IMR-90 (cell line): ENCODE data around the gene CDCA4. TPM values are rescaled to one million over a fixed set of nuclear protein-coding genes. Genes with fewer than 3 reads are reported as not detected.
A peak's percentile ranks its signal among the peaks of the same experiment; 100 is the strongest.

Experiments used
- ATAC-seq: fragments of 200-7000 bp; cut with Tn5 transposase; 2 replicates; pipeline ENCODE4 v1.9.1; 2020; ENCODE audit warnings: low read depth, mild to moderate bottlenecking, moderate library complexity
- BruUV-seq: library from RNA; stranded (reverse); fragments of 400-500 nt; replicated peaks from 2 replicates; lab custom pipeline; 2021; lab: Mats Ljungman, UMichigan
- CTCF ChIA-PET: fragments of 300-600 bp; formaldehyde crosslinking; extraction: SDS; loops from one replicate; lab custom pipeline; 2021; ENCODE audit warnings: antibody characterized with exemption; lab: Yijun Ruan, JAX
- POLR2A ChIA-PET: fragments of 300-600 bp; sonication (Branson Sonifier 250); formaldehyde crosslinking; loops from one replicate; lab custom pipeline; 2022; ENCODE audit warnings: antibody characterized with exemption; ENCODE audit not compliant: unreplicated experiment; lab: Charles Lee
- DNase-seq: peaks from one replicate; pipeline ENCODE4 v3.0.0; 2013
- H2AFZ ChIP-seq: replicated peaks from 2 replicates; pipeline ENCODE3; 2013; ENCODE audit warnings: low read length, mild to moderate bottlenecking; ENCODE audit not compliant: poor library complexity
- H2AK5ac ChIP-seq: 2 replicates; pipeline ENCODE4 v1.6.1; 2013; ENCODE audit warnings: low read depth, low read length, inconsistent platforms
- H2AK9ac ChIP-seq: replicated peaks from 2 replicates; pipeline ENCODE3; 2013; ENCODE audit warnings: mild to moderate bottlenecking, low read depth, low read length, moderate library complexity; ENCODE audit not compliant: poor library complexity
- H2BK120ac ChIP-seq: 2 replicates; pipeline ENCODE4 v1.6.1; 2013; ENCODE audit warnings: low read depth, low read length, inconsistent platforms
- H2BK15ac ChIP-seq: 3 replicates; pipeline ENCODE4 v1.6.1; 2013; ENCODE audit warnings: low read depth, low read length, inconsistent platforms
- H2BK20ac ChIP-seq: 2 replicates; pipeline ENCODE4 v1.6.1; 2013; ENCODE audit warnings: low read depth, mild to moderate bottlenecking, inconsistent platforms, low read length, moderate library complexity
- H2BK5ac ChIP-seq: 2 replicates; pipeline ENCODE4 v1.6.1; 2013; ENCODE audit warnings: mild to moderate bottlenecking, low read depth, low read length, inconsistent platforms; ENCODE audit not compliant: poor library complexity, severe bottlenecking
- H3K14ac ChIP-seq: replicated peaks from 2 replicates; pipeline ENCODE4 v1.6.1; 2013; ENCODE audit warnings: low read depth, low read length, inconsistent platforms
- H3K18ac ChIP-seq: 2 replicates; pipeline ENCODE4 v1.6.1; 2013; ENCODE audit warnings: low read depth, low read length, control low read depth
- H3K23ac ChIP-seq: 2 replicates; pipeline ENCODE4 v1.6.1; 2013; ENCODE audit warnings: low read depth, low read length, inconsistent platforms
- H3K27ac ChIP-seq: 2 replicates; pipeline ENCODE4 v1.5.1; 2013; ENCODE audit warnings: mild to moderate bottlenecking, control low read depth, low read length; ENCODE audit not compliant: insufficient read depth
- H3K27me3 ChIP-seq: 2 replicates; pipeline ENCODE4 v1.6.1; 2013; ENCODE audit warnings: low read length; ENCODE audit not compliant: control insufficient read depth, insufficient read depth
- H3K36me3 ChIP-seq: 2 replicates; pipeline ENCODE4 v1.6.1; 2013; ENCODE audit warnings: low read length, mixed read lengths; ENCODE audit not compliant: control insufficient read depth, insufficient read depth
- H3K4ac ChIP-seq: 2 replicates; pipeline ENCODE4 v1.6.1; 2013; ENCODE audit warnings: low read depth, low read length, inconsistent platforms
- H3K4me1 ChIP-seq: 2 replicates; pipeline ENCODE4 v1.6.1; 2013; ENCODE audit warnings: low read length, mixed read lengths; ENCODE audit not compliant: control insufficient read depth, insufficient read depth
- H3K4me2 ChIP-seq: 2 replicates; pipeline ENCODE4 v1.6.1; 2013; ENCODE audit warnings: low read depth, mild to moderate bottlenecking, control low read depth, low read length, moderate library complexity
- H3K4me3 ChIP-seq: 2 replicates; pipeline ENCODE4 v1.5.1; 2013; ENCODE audit warnings: low read depth, mild to moderate bottlenecking, control low read depth, low read length, moderate library complexity; ENCODE audit not compliant: insufficient read depth
- H3K56ac ChIP-seq: 2 replicates; pipeline ENCODE4 v1.6.1; 2013; ENCODE audit warnings: low read length, inconsistent platforms; ENCODE audit not compliant: insufficient read depth; ENCODE audit errors: extremely low read depth
- H3K79me1 ChIP-seq, 2 experiments: 2 replicates each; pipeline ENCODE4 v1.6.1; 2013; ENCODE audit warnings: low read length in 2 of 2, inconsistent platforms in 1 of 2, low read depth in 1 of 2
- H3K9ac ChIP-seq: 2 replicates; pipeline ENCODE4 v1.6.1; 2013; ENCODE audit warnings: low read depth, low read length, control low read depth
- H3K9me1 ChIP-seq: 2 replicates; pipeline ENCODE4 v1.6.1; 2013; ENCODE audit warnings: low read length, inconsistent platforms; ENCODE audit not compliant: insufficient read depth
- H3K9me3 ChIP-seq: 2 replicates; pipeline ENCODE4 v1.6.1; 2013; ENCODE audit warnings: low read length; ENCODE audit not compliant: control insufficient read depth, insufficient read depth
- H4K20me1 ChIP-seq: 2 replicates; pipeline ENCODE4 v1.6.1; 2013; ENCODE audit warnings: low read length, inconsistent platforms; ENCODE audit not compliant: insufficient read depth
- H4K5ac ChIP-seq: 2 replicates; pipeline ENCODE4 v1.6.1; 2013; ENCODE audit warnings: mild to moderate bottlenecking, low read depth, low read length, control low read depth
- H4K8ac ChIP-seq, 2 experiments: 2 replicates each; pipeline ENCODE4 v1.6.1; 2013; ENCODE audit warnings: low read depth in 2 of 2, low read length in 2 of 2, control low read depth in 1 of 2, inconsistent platforms in 1 of 2
- H4K91ac ChIP-seq: 2 replicates; pipeline ENCODE4 v1.6.1; 2013; ENCODE audit warnings: low read depth, low read length, inconsistent platforms; ENCODE audit not compliant: insufficient read depth
- RFX5 ChIP-seq: IDR thresholded peaks from 2 replicates; pipeline ENCODE4 v1.8.0; 2012; ENCODE audit warnings: low read depth, mild to moderate bottlenecking, low read length, moderate library complexity
- WGBS, 2 experiments: methylation state at CpG; one replicate each; pipeline versions ENCODE4 v1.1.5 to v1.1.7; 2013; ENCODE audit warnings: missing lambda C conversion rate in 2 of 2; ENCODE audit not compliant: insufficient read length in 1 of 2; ENCODE audit errors: extremely low coverage in 2 of 2; 5-methylcytosine and 5-hydroxymethylcytosine counted together
- dilution Hi-C: fragments of 300-500 bp; cut with HindIII; formaldehyde crosslinking; loops from one replicate; pipeline ENCODE4 v1.14.3; 2018; ENCODE audit warnings: low sequenced_read_pairs; ENCODE audit not compliant: unreplicated experiment
- in situ Hi-C: fragments of 300-500 bp; cut with MboI; formaldehyde crosslinking; loops from 3 replicates; pipeline ENCODE4 v1.14.3; 2019; ENCODE audit warnings: low sequenced_read_pairs, inconsistent platforms, mixed read lengths
- intact Hi-C: fragments of 100-400 bp; cut with micrococcal nuclease; formaldehyde crosslinking; loops from 2 replicates; pipeline ENCODE4 v1.10.0; 2022
- polyA plus RNA-seq, 3 experiments: library from polyadenylated mRNA; depleted of rRNA; stranded (reverse); fragments of >200 nt; gene quantifications; 2 replicates each; pipeline ENCODE4 v1.2.3, GENCODE V29; 2012; ENCODE audit warnings: low replicate concordance in 1 of 3
- total RNA-seq: library from RNA; depleted of rRNA; stranded (reverse); fragments of >200 nt; gene quantifications from 2 replicates; pipeline ENCODE4 v1.2.3, GENCODE V29; 2012
- TF ChIP-seq, protein P1 (sequence below): conservative IDR thresholded peaks from 2 replicates; pipeline ENCODE4 v1.5.1; 2012; ENCODE audit warnings: mild to moderate bottlenecking, low read depth, low read length, improper control_type of control experiment

Gene CDCA4
- total and polyA plus RNA-seq, 2 of the 4 experiments (the other 2 are of a cell fraction) = 17.7 to 18.6 TPM

DNA sequence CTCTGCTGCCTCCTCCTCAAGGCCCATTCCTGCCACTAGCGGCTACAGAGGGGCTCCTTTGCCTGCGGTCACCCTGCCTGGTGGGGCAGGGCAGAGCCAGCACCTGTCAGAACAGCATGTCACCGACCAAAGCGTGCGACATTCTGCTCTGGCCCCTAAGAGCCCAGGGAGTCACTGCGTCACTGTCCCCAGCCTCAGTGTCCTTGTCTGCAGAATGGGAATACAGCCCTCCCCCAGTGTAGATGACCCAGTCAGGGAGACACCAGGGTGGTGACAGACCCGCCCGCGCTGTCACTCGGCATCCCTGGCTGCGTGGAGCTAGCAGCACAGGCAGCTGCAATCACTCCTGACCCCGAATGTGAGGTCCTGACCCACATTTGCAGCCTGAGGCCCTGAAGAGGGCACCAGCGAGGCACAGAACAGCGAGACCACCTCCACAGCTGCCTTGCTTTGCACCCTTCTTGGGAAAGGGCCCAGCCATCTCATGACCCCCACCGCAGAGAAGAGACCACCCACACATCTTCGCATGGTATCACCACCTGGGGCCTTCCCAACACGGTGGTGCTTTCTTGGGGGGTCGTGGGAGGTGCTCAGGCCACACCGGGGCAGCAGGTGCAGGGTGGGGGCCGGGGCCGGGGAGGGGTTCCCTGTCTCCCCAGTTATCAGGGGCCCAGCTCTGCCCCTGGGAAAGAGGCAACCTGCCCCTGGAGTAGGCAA lies 45.2 kb downstream of the CDCA4 start:
- peak overlapping the region; percentile 17 for H2AK9ac ChIP-seq
- no peak overlapping the region for H3K14ac ChIP-seq
- no peak overlapping the region for H3K9ac ChIP-seq
- H3K23ac ChIP-seq = no peak overlapping the region
- H3K18ac ChIP-seq = no peak overlapping the region
- H3K4ac ChIP-seq = peak overlapping the region; percentile 15
- TF ChIP-seq RFX5 = no peak
- TF ChIP-seq, protein P1, sequence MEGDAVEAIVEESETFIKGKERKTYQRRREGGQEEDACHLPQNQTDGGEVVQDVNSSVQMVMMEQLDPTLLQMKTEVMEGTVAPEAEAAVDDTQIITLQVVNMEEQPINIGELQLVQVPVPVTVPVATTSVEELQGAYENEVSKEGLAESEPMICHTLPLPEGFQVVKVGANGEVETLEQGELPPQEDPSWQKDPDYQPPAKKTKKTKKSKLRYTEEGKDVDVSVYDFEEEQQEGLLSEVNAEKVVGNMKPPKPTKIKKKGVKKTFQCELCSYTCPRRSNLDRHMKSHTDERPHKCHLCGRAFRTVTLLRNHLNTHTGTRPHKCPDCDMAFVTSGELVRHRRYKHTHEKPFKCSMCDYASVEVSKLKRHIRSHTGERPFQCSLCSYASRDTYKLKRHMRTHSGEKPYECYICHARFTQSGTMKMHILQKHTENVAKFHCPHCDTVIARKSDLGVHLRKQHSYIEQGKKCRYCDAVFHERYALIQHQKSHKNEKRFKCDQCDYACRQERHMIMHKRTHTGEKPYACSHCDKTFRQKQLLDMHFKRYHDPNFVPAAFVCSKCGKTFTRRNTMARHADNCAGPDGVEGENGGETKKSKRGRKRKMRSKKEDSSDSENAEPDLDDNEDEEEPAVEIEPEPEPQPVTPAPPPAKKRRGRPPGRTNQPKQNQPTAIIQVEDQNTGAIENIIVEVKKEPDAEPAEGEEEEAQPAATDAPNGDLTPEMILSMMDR = 0 out of 2 replicates have a peak, but pooled peaks have one; percentile 8
- ChIA-PET POLR2A (interaction anchor here (0.6 kb wide), 1 partner anchor 54 kb away, joined by 11 read pairs; no protein-coding TSS in a partner anchor), CTCF (interaction anchor here (0.9 to 4.1 kb wide), 2 partner anchors 37 to 70 kb away, joined by 3 to 21 read pairs; no protein-coding TSS in a partner anchor)
- H4K20me1 ChIP-seq = 0 out of 2 replicates have a peak, but pooled peaks cover 3% of the 10 kb centered on the region
- WGBS, 2 experiments = 65% methylated on average over 9 of the region's 21 CpGs; no CpG with 5 or more reads in 1 of the 2 experiments
- no peaks in the 10 kb centered on the region for H3K36me3 ChIP-seq
- no peak overlapping the region for H2BK5ac ChIP-seq
- H3K79me1 ChIP-seq = peaks cover 0 to 7% of the 10 kb centered on the region in 2 experiments; a peak in 1 of 4 replicates
- H2BK20ac ChIP-seq = no peak overlapping the region
- peaks cover 35% of the 10 kb centered on the region for H3K4me1 ChIP-seq
- no peak overlapping the region for H4K5ac ChIP-seq
- no peak overlapping the region for H3K27ac ChIP-seq
- H3K56ac ChIP-seq = no peak overlapping the region
- H4K8ac ChIP-seq = no peak overlapping the region
- H2BK15ac ChIP-seq = peak overlapping the region; percentile 23; the same call in 1 of the 3 replicates
- peak overlapping the region; percentile 68; the same call in 1 of the 2 replicates for H2AK5ac ChIP-seq
- no peak for ATAC-seq
- no peaks in the 10 kb centered on the region for H3K27me3 ChIP-seq
- H4K91ac ChIP-seq = no peak overlapping the region
- in situ Hi-C loops (no loop called here), dilution Hi-C loops (no loop called here), intact Hi-C loops (loop anchor here (1.0 to 2.0 kb wide), 3 partner anchors 45 to 111 kb away; partner anchors contain the start of gene CDCA4)
- H2BK120ac ChIP-seq = peak overlapping the region; percentile 16; the same call in 1 of the 2 replicates
- H2AFZ ChIP-seq = peak overlapping the region; percentile 70
- no peak overlapping the region for H3K4me2 ChIP-seq
- no peak overlapping the region for H3K4me3 ChIP-seq
- H3K9me1 ChIP-seq = peaks cover 14% of the 10 kb centered on the region
- H3K9me3 ChIP-seq = no peaks in the 10 kb centered on the region
- no TSS peak for BruUV-seq
- no peak for DNase-seq
